SJSA1 (cell line): ENCODE data around the gene TBC1D16. TPM values are rescaled to one million over a fixed set of nuclear protein-coding genes. Genes with fewer than 3 reads are reported as not detected.

ENCODE experiments used
- DNase-seq, 2 experiments: peaks; one replicate each; pipeline ENCODE4 v3.0.0-alpha.2; 2015 to 2020; ENCODE audit warnings: low spot score in 2 of 2, low read depth in 1 of 2
- H3K27ac ChIP-seq: fragments of 250-450 bp; sonication (Bioruptor Pico); 2 replicates; pipeline ENCODE4 v1.5.1; 2020; ENCODE audit warnings: mild to moderate bottlenecking, moderate library complexity
- H3K27me3 ChIP-seq: fragments of 250-450 bp; sonication (Bioruptor Pico); replicated peaks from 2 replicates; pipeline ENCODE4 v1.5.1; 2020; ENCODE audit warnings: mild to moderate bottlenecking, moderate library complexity
- H3K36me3 ChIP-seq: fragments of 250-450 bp; sonication (Bioruptor Pico); 2 replicates; pipeline ENCODE4 v1.5.1; 2020; ENCODE audit warnings: mild to moderate bottlenecking
- H3K4me1 ChIP-seq: fragments of 250-450 bp; sonication (Bioruptor Pico); replicated peaks from 2 replicates; pipeline ENCODE4 v1.6.1; 2021; ENCODE audit warnings: mild to moderate bottlenecking
- H3K4me3 ChIP-seq: fragments of 250-450 bp; sonication (Bioruptor Pico); 2 replicates; pipeline ENCODE4 v1.5.1; 2020; ENCODE audit warnings: mild to moderate bottlenecking
- H3K9me3 ChIP-seq: fragments of 250-450 bp; sonication (Bioruptor Pico); replicated peaks from 2 replicates; pipeline ENCODE4 v1.5.1; 2020; ENCODE audit warnings: mild to moderate bottlenecking
- total RNA-seq: library from RNA; depleted of rRNA; stranded (reverse); fragments of >200 nt; shearing (Covaris generic); gene quantifications from 2 replicates; pipeline ENCODE4 v1.2.3, GENCODE V29; 2014

TBC1D16 gene
- total RNA-seq, 1 experiment from 2014 or later: 42.0 TPM

DNA sequence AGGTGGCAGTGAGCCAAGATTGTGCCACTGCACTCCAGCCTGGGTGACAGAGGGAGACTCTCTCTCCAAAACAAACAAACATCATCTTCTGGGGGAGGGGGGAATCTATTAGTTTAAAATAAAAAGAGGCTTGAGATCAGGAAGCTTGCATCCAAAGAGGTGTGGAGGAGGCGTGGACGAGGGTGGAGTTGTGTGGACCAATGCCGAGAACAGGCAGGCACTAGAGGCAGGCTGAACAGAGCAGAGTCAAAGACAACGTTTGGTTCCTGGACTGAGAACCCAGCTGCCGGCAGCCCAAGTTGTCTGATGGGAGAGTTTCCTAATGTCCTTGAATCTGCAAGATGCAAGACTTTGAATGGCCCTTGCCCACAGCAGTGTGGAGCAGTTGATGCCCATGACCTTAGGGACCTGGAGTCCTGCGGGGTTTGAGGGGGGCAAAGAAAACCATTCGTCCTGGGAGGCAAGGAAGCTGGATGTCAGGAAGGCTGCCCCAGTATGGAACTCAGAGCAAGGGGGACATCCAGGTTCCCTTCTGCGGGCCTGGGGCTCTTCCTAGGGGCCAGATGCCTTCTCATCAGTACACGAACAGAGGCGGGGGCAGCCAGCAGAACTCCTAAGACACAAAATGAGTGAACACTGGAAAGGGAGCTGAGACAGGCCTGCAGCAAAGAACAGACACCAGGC lies 9.2 kb downstream of the TBC1D16 start:
- Histone ChIP-seq H3K27me3 (no peaks in the 10 kb centered on the region), H3K27ac (no peak overlapping the region), H3K36me3 (peaks cover 10% of the 10 kb centered on the region; the same call in 1 of the 2 replicates), H3K4me3 (no peak overlapping the region), H3K9me3 (no peaks in the 10 kb centered on the region), H3K4me1 (peaks cover 23% of the 10 kb centered on the region)
- no peak for DNase-seq

GRCh38 chr17:80025796-80026195 lies 9.9 kb downstream of the TBC1D16 start:
- Histone ChIP-seq H3K4me3 (no peak overlapping the region), H3K36me3 (peaks cover 10% of the 10 kb centered on the region; the same call in 1 of the 2 replicates), H3K4me1 (peaks cover 23% of the 10 kb centered on the region), H3K27ac (no peak overlapping the region), H3K27me3 (no peaks in the 10 kb centered on the region), H3K9me3 (no peaks in the 10 kb centered on the region)
- peak in 1 of 2 experiments; percentile 28 for DNase-seq

- no peaks in the 10 kb centered on the region for H3K9me3 ChIP-seq
- H3K36me3 ChIP-seq: peaks cover 10% of the 10 kb centered on the region; the same call in 1 of the 2 replicates
- H3K4me1 ChIP-seq: peaks cover 23% of the 10 kb centered on the region
- H3K4me3 ChIP-seq: no peak overlapping the region
- no peaks in the 10 kb centered on the region for H3K27me3 ChIP-seq
- DNase-seq: no peak
- H3K27ac ChIP-seq: no peak overlapping the region
Observed at GRCh38 chr17:80025140-80025539, 10.5 kb downstream of the TBC1D16 start.

DNA sequence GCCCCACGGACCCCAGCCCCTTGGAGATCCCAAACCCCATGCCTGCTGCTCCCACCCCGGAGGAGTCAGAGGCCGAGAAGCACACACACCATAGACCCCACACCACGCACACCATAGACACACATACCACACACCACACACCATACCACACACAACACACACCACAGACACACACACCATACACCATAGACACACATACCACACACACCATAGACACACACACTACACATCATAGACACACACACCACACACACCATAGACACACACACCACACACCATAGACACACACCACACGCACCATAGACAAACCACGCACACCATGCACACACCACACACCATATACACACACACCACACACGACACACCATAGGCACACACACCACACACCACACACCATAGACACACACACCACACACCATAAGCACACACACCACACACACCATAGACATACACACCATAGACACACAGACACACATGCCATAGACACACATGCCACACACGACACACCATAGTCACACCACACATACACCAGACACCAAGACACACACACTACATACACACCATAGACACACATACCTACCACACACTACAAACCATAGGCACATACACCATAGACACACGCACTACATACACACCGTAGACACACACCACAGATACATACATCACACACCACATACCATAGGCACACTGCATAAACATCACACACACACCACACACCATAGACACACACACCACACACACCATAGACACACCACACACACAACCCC lies 11.3 kb downstream of the TBC1D16 start:
- H3K27ac ChIP-seq: no peak overlapping the region
- H3K9me3 ChIP-seq: no peaks in the 10 kb centered on the region
- no peak for DNase-seq
- no peaks in the 10 kb centered on the region for H3K27me3 ChIP-seq
- H3K4me1 ChIP-seq: peaks cover 20% of the 10 kb centered on the region
- peaks cover 10% of the 10 kb centered on the region; the same call in 1 of the 2 replicates for H3K36me3 ChIP-seq
- H3K4me3 ChIP-seq: no peak overlapping the region

- H3K36me3 ChIP-seq: peaks cover 10% of the 10 kb centered on the region; the same call in 1 of the 2 replicates
- H3K27ac ChIP-seq: no peak overlapping the region
- H3K27me3 ChIP-seq: no peaks in the 10 kb centered on the region
- H3K4me1 ChIP-seq: peaks cover 12% of the 10 kb centered on the region
- H3K9me3 ChIP-seq: no peaks in the 10 kb centered on the region
- H3K4me3 ChIP-seq: no peak overlapping the region
- no peak for DNase-seq
Observed at GRCh38 chr17:80023481-80024205, 12.0 kb downstream of the TBC1D16 start.

DNA sequence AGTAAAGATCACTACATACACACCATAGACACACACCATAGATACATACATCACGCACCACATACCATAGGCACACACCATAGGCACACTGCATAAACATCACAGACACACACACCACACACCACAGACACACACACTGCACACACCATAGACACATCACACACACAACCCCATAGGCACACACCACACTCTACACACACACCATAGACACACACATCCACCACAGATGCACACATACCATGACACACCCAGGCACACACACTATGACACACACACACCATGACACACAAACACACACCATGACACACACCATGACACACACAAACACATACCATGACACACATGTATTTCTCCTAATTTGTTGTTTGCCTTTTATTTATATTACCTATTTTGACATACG lies 14.1 kb downstream of the TBC1D16 start:
- Histone ChIP-seq H3K4me1 (peaks cover 11% of the 10 kb centered on the region), H3K27me3 (no peaks in the 10 kb centered on the region), H3K36me3 (peaks cover 7% of the 10 kb centered on the region; the same call in 1 of the 2 replicates), H3K27ac (no peak overlapping the region), H3K9me3 (no peaks in the 10 kb centered on the region), H3K4me3 (no peak overlapping the region)
- no peak for DNase-seq

DNA sequence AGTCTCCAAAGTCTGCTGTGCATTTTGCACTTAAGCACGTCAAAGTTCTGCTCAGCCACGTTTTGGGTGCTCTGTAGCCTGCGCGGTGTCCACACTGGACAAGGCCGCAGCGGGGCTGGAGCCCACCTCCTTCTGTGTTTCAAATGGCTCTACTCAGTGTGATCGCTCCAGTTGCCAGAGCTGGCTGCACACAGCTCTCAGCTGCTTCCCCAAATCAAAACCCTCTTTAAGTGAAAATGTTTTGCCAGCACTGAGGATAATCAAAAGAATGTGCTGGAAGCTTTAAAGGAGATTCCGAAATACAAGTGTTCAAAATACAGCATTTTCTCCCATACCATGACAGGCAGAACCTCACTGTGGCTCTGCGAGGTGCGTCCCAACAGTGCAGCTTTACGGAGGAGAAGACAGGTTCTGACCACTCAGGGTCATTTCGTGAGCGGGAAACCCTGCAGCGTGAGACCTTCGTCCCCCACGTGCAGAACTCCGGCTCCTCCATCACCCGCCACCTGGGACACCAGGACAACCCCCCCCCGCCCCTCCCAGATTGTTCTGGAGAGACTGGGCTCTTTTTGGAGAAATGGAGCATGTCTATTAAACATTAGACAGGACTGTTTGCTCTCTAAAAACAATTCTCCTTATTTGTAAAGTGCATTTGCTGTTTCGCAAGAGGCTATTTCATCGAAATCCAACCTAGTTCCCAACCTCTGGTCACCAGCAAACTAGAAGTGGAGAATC lies 16.6 kb downstream of the TBC1D16 start:
- no peak for DNase-seq
- H3K27ac ChIP-seq: no peak overlapping the region
- H3K4me1 ChIP-seq: no peaks in the 10 kb centered on the region
- no peaks in the 10 kb centered on the region for H3K9me3 ChIP-seq
- H3K36me3 ChIP-seq: peaks cover 8% of the 10 kb centered on the region; the same call in 1 of the 2 replicates
- no peak overlapping the region for H3K4me3 ChIP-seq
- no peaks in the 10 kb centered on the region for H3K27me3 ChIP-seq

- no peak overlapping the region for H3K27ac ChIP-seq
- no peaks in the 10 kb centered on the region for H3K9me3 ChIP-seq
- H3K4me1 ChIP-seq: no peaks in the 10 kb centered on the region
- H3K27me3 ChIP-seq: no peaks in the 10 kb centered on the region
- H3K36me3 ChIP-seq: peaks cover 17% of the 10 kb centered on the region
- no peak overlapping the region for H3K4me3 ChIP-seq
- no peak for DNase-seq
Observed at GRCh38 chr17:80017226-80018010, 18.3 kb downstream of the TBC1D16 start.

GRCh38 chr17:80012765-80013741 lies 22.6 kb downstream of the TBC1D16 start:
- Histone ChIP-seq H3K27ac (no peak overlapping the region), H3K9me3 (no peaks in the 10 kb centered on the region), H3K36me3 (peaks cover 47% of the 10 kb centered on the region), H3K4me3 (no peak overlapping the region), H3K27me3 (no peaks in the 10 kb centered on the region), H3K4me1 (no peaks in the 10 kb centered on the region; the same call in 1 of the 2 replicates)
- no peak for DNase-seq

GRCh38 chr17:80011989-80012555 lies 23.6 kb downstream of the TBC1D16 start:
- no peaks in the 10 kb centered on the region; the same call in 1 of the 2 replicates for H3K4me1 ChIP-seq
- H3K9me3 ChIP-seq: no peaks in the 10 kb centered on the region
- peaks cover 47% of the 10 kb centered on the region for H3K36me3 ChIP-seq
- no peak overlapping the region for H3K4me3 ChIP-seq
- no peaks in the 10 kb centered on the region for H3K27me3 ChIP-seq
- no peak overlapping the region for H3K27ac ChIP-seq
- DNase-seq: no peak

DNA sequence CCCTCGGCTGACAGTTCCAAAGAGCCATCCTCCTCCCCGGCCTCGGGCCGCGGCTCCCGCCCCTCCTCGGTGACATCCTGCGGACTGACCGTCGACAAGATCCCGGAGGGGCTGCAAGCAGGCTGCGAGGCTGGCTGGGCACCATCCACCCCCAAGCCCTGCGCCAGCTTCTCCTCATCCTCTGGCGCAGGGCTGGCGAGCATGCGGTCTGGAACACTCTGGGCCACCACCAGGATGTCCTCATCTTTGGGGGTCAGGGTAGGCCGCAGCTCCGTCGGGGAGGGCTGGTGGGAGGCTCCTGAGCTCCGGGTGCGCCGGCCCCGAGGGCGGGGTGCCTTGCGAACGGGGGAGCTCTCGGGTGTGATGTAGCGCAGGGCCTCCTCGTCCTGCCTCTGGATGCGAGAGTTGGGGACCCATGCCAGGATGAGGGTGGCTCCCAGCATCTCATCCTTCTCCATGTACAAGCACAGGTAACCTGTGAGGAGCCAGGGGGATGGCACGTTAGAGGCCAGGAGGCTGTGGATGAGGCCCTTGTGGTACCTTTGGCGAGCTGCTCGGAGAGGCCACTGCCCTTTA lies 25.3 kb downstream of the TBC1D16 start:
- Histone ChIP-seq H3K27ac (no peak overlapping the region), H3K36me3 (peaks cover 47% of the 10 kb centered on the region), H3K4me1 (peaks cover 5% of the 10 kb centered on the region), H3K9me3 (no peaks in the 10 kb centered on the region), H3K27me3 (no peaks in the 10 kb centered on the region), H3K4me3 (no peak overlapping the region)
- DNase-seq: no peak
